Astrocyte of the cerebellum (primary cell): Measurements from ENCODE around the gene PSMD6.

Experiments used
- DNase-seq: peaks from one replicate; pipeline ENCODE4 v3.0.0-alpha.2; 2011; ENCODE audit warnings: low read depth
- H3K4me3 ChIP-seq: 2 replicates; pipeline ENCODE4 v1.5.1; 2011; ENCODE audit warnings: mild to moderate bottlenecking, low read depth, low read length, moderate library complexity
- CTCF ChIP-seq: IDR thresholded peaks from 2 replicates; pipeline ENCODE4 v1.5.1; 2012; ENCODE audit warnings: low read length, low read depth, moderate library complexity, mild to moderate bottlenecking; ENCODE audit errors: missing control alignments
- in situ Hi-C: cut with HindIII; loops from 2 replicates; pipeline ENCODE4 v1.10.0; 2017; ENCODE audit warnings: low sequenced_read_pairs

Gene PSMD6

GRCh38 chr3:64019879-64020278 lies 3.4 kb downstream of the PSMD6 start:
- no peak for TF ChIP-seq CTCF
- no peak for DNase-seq
- in situ Hi-C loops: no loop called here
- no peak overlapping the region for H3K4me3 ChIP-seq

GRCh38 chr3:64019271-64019670 lies 4.0 kb downstream of the PSMD6 start:
- DNase-seq: no peak
- in situ Hi-C loops: no loop called here
- TF ChIP-seq CTCF: no peak
- H3K4me3 ChIP-seq: no peak overlapping the region

- DNase-seq: no peak
- in situ Hi-C loops: no loop called here
- no peak overlapping the region for H3K4me3 ChIP-seq
- TF ChIP-seq CTCF: no peak
Measured at GRCh38 chr3:64016941-64017620, 6.2 kb downstream of the PSMD6 start.

GRCh38 chr3:64011685-64012084 lies 11.6 kb downstream of the PSMD6 start:
- peak; percentile 57 for DNase-seq
- in situ Hi-C loops: no loop called here
- TF ChIP-seq CTCF: no peak
- H3K4me3 ChIP-seq: no peak overlapping the region

GRCh38 chr3:64010199-64010598 lies 13.1 kb downstream of the PSMD6 start:
- H3K4me3 ChIP-seq: no peak overlapping the region
- TF ChIP-seq CTCF: no peak
- DNase-seq: no peak
- in situ Hi-C loops: no loop called here

GRCh38 chr3:64009528-64009927 lies 13.8 kb downstream of the PSMD6 start:
- in situ Hi-C loops: no loop called here
- no peak for TF ChIP-seq CTCF
- H3K4me3 ChIP-seq: no peak overlapping the region
- no peak for DNase-seq
